H1 (cell line): ENCODE measurements around the gene CCDC148. TPM values are rescaled to one million over a fixed set of nuclear protein-coding genes. Genes with fewer than 3 reads are reported as not detected.

Experiments used
- CTCF ChIA-PET: fragments of 300-600 bp; sonication (Branson Sonifier 250); formaldehyde crosslinking; loops from one replicate; lab custom pipeline; 2021; ENCODE audit not compliant: partially characterized antibody; lab: Charles Lee
- POLR2A ChIA-PET: fragments of 300-600 bp; sonication (Branson Sonifier 250); formaldehyde crosslinking; loops from one replicate; lab custom pipeline; 2021; ENCODE audit warnings: inconsistent platforms; ENCODE audit not compliant: partially characterized antibody; lab: Charles Lee
- DNase-seq, 2 experiments: peaks; one replicate each; pipeline versions ENCODE4 v3.0.0 to v3.0.0-alpha.2; 2010 to 2022; ENCODE audit warnings: low spot score in 2 of 2, low read depth in 1 of 2, mixed read lengths in 1 of 2
- FAIRE-seq: peaks from 2 replicates; lab custom pipeline; 2011; peaks lifted over from hg19 to GRCh38; lab: Jason Lieb, UNC
- H2AFZ ChIP-seq: 2 replicates; pipeline ENCODE4 v1.8.1; 2012; ENCODE audit warnings: low read length, inconsistent platforms
- H2AK5ac ChIP-seq: 2 replicates; pipeline ENCODE4 v1.6.1; 2013; ENCODE audit warnings: low read depth, low read length
- H2BK120ac ChIP-seq: replicated peaks from 2 replicates; pipeline ENCODE3; 2013; ENCODE audit warnings: low read depth, low read length, inconsistent platforms
- H2BK12ac ChIP-seq: 2 replicates; pipeline ENCODE4 v1.6.1; 2013; ENCODE audit warnings: low read depth, low read length
- H2BK15ac ChIP-seq: 2 replicates; pipeline ENCODE4 v1.6.1; 2013; ENCODE audit warnings: low read length
- H2BK20ac ChIP-seq: 2 replicates; pipeline ENCODE4 v1.6.1; 2013; ENCODE audit warnings: low read length
- H2BK5ac ChIP-seq: 2 replicates; pipeline ENCODE4 v1.6.1; 2013; ENCODE audit warnings: low read depth, low read length
- H3K14ac ChIP-seq: 2 replicates; pipeline ENCODE4 v1.6.1; 2013; ENCODE audit warnings: inconsistent platforms; ENCODE audit not compliant: insufficient read length
- H3K18ac ChIP-seq: 2 replicates; pipeline ENCODE4 v1.6.1; 2013; ENCODE audit warnings: low read length; ENCODE audit errors: extremely low read depth
- H3K23ac ChIP-seq: 2 replicates; pipeline ENCODE4 v1.6.1; 2013; ENCODE audit warnings: inconsistent platforms; ENCODE audit not compliant: insufficient read length
- H3K23me2 ChIP-seq: 2 replicates; pipeline ENCODE4 v1.6.1; 2013; ENCODE audit warnings: low read depth, low read length
- H3K27ac ChIP-seq: 2 replicates; pipeline ENCODE4 v1.6.1; 2011; ENCODE audit warnings: low read depth, low read length, inconsistent platforms
- H3K27me3 ChIP-seq, 4 experiments: replicated peaks in 1 of 4; 1 replicate in 1 of 4; 2 replicates in 3 of 4; pipeline versions ENCODE4 v1.6.1 to v1.8.1; 2011 to 2013; ENCODE audit warnings: low read length in 3 of 4, mild to moderate bottlenecking in 3 of 4, inconsistent platforms in 2 of 4, mixed read lengths in 2 of 4, moderate library complexity in 1 of 4; ENCODE audit not compliant: control insufficient read depth in 3 of 4, insufficient read depth in 3 of 4; ENCODE audit errors: extremely low read depth in 1 of 4
- H3K36me3 ChIP-seq, 4 experiments: 2 replicates each; pipeline versions ENCODE4 v1.6.1 to v1.8.1; 2011 to 2013; ENCODE audit warnings: mild to moderate bottlenecking in 4 of 4, low read length in 3 of 4, moderate library complexity in 2 of 4, control low read depth in 1 of 4, inconsistent platforms in 1 of 4; ENCODE audit not compliant: insufficient read depth in 4 of 4, control insufficient read depth in 2 of 4
- H3K4ac ChIP-seq: replicated peaks from 2 replicates; pipeline ENCODE3; 2013; ENCODE audit warnings: low read length, low read depth, mixed read lengths, inconsistent platforms; ENCODE audit not compliant: insufficient read length
- H3K4me1 ChIP-seq, 4 experiments: replicated peaks in 1 of 4; 1 replicate in 1 of 4; 2 replicates in 3 of 4; pipeline versions ENCODE4 v1.6.1 to v1.8.1; 2011 to 2013; ENCODE audit warnings: low read length in 3 of 4, inconsistent platforms in 2 of 4, mixed read lengths in 1 of 4; ENCODE audit not compliant: insufficient read depth in 4 of 4, control insufficient read depth in 3 of 4
- H3K4me2 ChIP-seq, 2 experiments: 2 replicates each; pipeline versions ENCODE4 v1.6.1 to v1.8.1; 2011 to 2013; ENCODE audit warnings: low read depth in 2 of 2, low read length in 2 of 2, control low read depth in 1 of 2, inconsistent platforms in 1 of 2, mild to moderate bottlenecking in 1 of 2; ENCODE audit not compliant: insufficient read depth in 1 of 2
- H3K4me3 ChIP-seq, 4 experiments: fragments of 200-600, 300-600 bp in 1 of 4; sonication (generic), shearing (Covaris generic), sonication (Bioruptor Twin) in 1 of 4; 2 replicates each; pipeline versions ENCODE4 v1.5.1 to v1.8.1; 2011 to 2016; ENCODE audit warnings: low read length in 4 of 4, low read depth in 3 of 4, control low read depth in 2 of 4, inconsistent platforms in 2 of 4, mild to moderate bottlenecking in 2 of 4, mixed read lengths in 1 of 4, moderate library complexity in 1 of 4; ENCODE audit not compliant: insufficient read depth in 2 of 4; ENCODE audit errors: extremely low read depth in 1 of 4
- H3K56ac ChIP-seq: replicated peaks from 2 replicates; pipeline ENCODE3; 2013; ENCODE audit warnings: low read depth, mild to moderate bottlenecking, mixed read lengths, low read length, inconsistent platforms; ENCODE audit not compliant: insufficient read length
- H3K79me1 ChIP-seq: 2 replicates; pipeline ENCODE4 v1.6.1; 2013; ENCODE audit warnings: low read depth, low read length, control low read depth
- H3K79me2 ChIP-seq, 2 experiments: 2 replicates each; pipeline versions ENCODE4 v1.6.1 to v1.8.1; 2012 to 2013; ENCODE audit warnings: low read length in 2 of 2, mild to moderate bottlenecking in 2 of 2, inconsistent platforms in 1 of 2; ENCODE audit not compliant: insufficient read depth in 2 of 2, control insufficient read depth in 1 of 2
- H3K9ac ChIP-seq, 4 experiments: replicated peaks in 1 of 4; 1 replicate in 1 of 4; 2 replicates in 3 of 4; pipeline versions ENCODE4 v1.6.1 to v1.8.1; 2011 to 2013; ENCODE audit warnings: low read depth in 3 of 4, low read length in 3 of 4, control low read depth in 2 of 4, mild to moderate bottlenecking in 2 of 4, moderate library complexity in 2 of 4, inconsistent platforms in 1 of 4; ENCODE audit errors: extremely low read depth in 1 of 4
- H3K9me3 ChIP-seq, 2 experiments: 2 replicates each; pipeline versions ENCODE4 v1.6.1 to v1.8.1; 2012 to 2013; ENCODE audit warnings: mild to moderate bottlenecking in 2 of 2, moderate library complexity in 2 of 2, control low read depth in 1 of 2, inconsistent platforms in 1 of 2, low read depth in 1 of 2, low read length in 1 of 2, mixed read lengths in 1 of 2; ENCODE audit not compliant: insufficient read depth in 2 of 2
- H4K20me1 ChIP-seq, 2 experiments: replicated peaks in 1 of 2; 2 replicates each; pipeline versions ENCODE3 to v1.8.1; 2011 to 2013; ENCODE audit warnings: inconsistent platforms in 2 of 2, low read length in 2 of 2, mild to moderate bottlenecking in 1 of 2; ENCODE audit not compliant: insufficient read depth in 2 of 2, control insufficient read depth in 1 of 2
- H4K5ac ChIP-seq: 2 replicates; pipeline ENCODE4 v1.6.1; 2013; ENCODE audit warnings: low read length, low read depth, mixed read lengths, inconsistent platforms; ENCODE audit not compliant: insufficient read length
- H4K8ac ChIP-seq: 2 replicates; pipeline ENCODE4 v1.8.0; 2013; ENCODE audit warnings: mild to moderate bottlenecking, moderate library complexity, low read length, inconsistent platforms; ENCODE audit not compliant: insufficient read depth; ENCODE audit errors: extremely low read depth
- H4K91ac ChIP-seq: replicated peaks from 2 replicates; pipeline ENCODE3; 2013; ENCODE audit warnings: low read length, mixed read lengths, inconsistent platforms; ENCODE audit not compliant: insufficient read length
- BACH1 ChIP-seq: IDR thresholded peaks from 2 replicates; pipeline ENCODE4 v1.6.1; 2012; ENCODE audit warnings: low read length, improper control_type of control experiment
- CBX8 ChIP-seq: fragments of 300-800, 300-1000 bp; sonication (generic); IDR thresholded peaks from 2 replicates; pipeline ENCODE4 v1.7.1; 2016; ENCODE audit warnings: low read depth, low read length, borderline replicate concordance
- CEBPB ChIP-seq: IDR thresholded peaks from 2 replicates; pipeline ENCODE4 v1.6.1; 2012; ENCODE audit warnings: low read depth, low read length
- CHD2 ChIP-seq: IDR thresholded peaks from 2 replicates; pipeline ENCODE4 v1.6.1; 2012; ENCODE audit warnings: low read length, improper control_type of control experiment
- EGR1 ChIP-seq: IDR thresholded peaks from 2 replicates; pipeline ENCODE4 v1.6.1; 2011; ENCODE audit warnings: low read depth, low read length, borderline replicate concordance
- GTF2F1 ChIP-seq: IDR thresholded peaks from 2 replicates; pipeline ENCODE4 v1.6.1; 2012; ENCODE audit warnings: low read depth, low read length, improper control_type of control experiment, borderline replicate concordance
- KDM1A ChIP-seq: fragments of 200-600, 300-600 bp; sonication (generic); IDR thresholded peaks from 2 replicates; pipeline ENCODE4 v1.7.1; 2016; ENCODE audit warnings: mild to moderate bottlenecking, low read length, borderline replicate concordance
- MAFK ChIP-seq: IDR thresholded peaks from 2 replicates; pipeline ENCODE4 v1.6.1; 2012; ENCODE audit warnings: low read depth, mild to moderate bottlenecking, improper control_type of control experiment, low read length
- NANOG ChIP-seq: IDR thresholded peaks from 2 replicates; pipeline ENCODE4 v1.6.1; 2011; ENCODE audit warnings: low read length, low read depth, mild to moderate bottlenecking, inconsistent platforms; ENCODE audit not compliant: insufficient read depth, poor library complexity, severe bottlenecking
- NRF1 ChIP-seq: IDR thresholded peaks from 2 replicates; pipeline ENCODE4 v1.6.1; 2011; ENCODE audit warnings: mild to moderate bottlenecking, low read depth, low read length, improper control_type of control experiment
- PHF8 ChIP-seq: fragments of 200-600 bp; sonication (generic); conservative IDR thresholded peaks from 2 replicates; pipeline ENCODE4 v1.7.1; 2012; ENCODE audit warnings: low read depth, mild to moderate bottlenecking, inconsistent platforms, low read length, moderate library complexity
- POLR2A ChIP-seq, 2 experiments: IDR thresholded peaks; 1 replicate in 1 of 2; 2 replicates in 1 of 2; pipeline ENCODE4 v1.6.1; 2011; ENCODE audit warnings: low read depth in 2 of 2, low read length in 2 of 2, mild to moderate bottlenecking in 2 of 2; ENCODE audit errors: control extremely low read depth in 1 of 2
- POLR2AphosphoS5 ChIP-seq: IDR thresholded peaks from 2 replicates; pipeline ENCODE4 v1.6.1; 2011; ENCODE audit warnings: low read depth, low read length
- SP2 ChIP-seq: IDR thresholded peaks from 2 replicates; pipeline ENCODE4 v1.6.1; 2012; ENCODE audit warnings: mild to moderate bottlenecking, low read length, inconsistent platforms
- SUZ12 ChIP-seq: fragments of 200-600 bp; sonication (generic); IDR thresholded peaks from 2 replicates; pipeline ENCODE4 v1.6.1; 2012; ENCODE audit warnings: mild to moderate bottlenecking, inconsistent platforms, low read length, moderate library complexity, mixed read lengths
- TCF12 ChIP-seq: IDR thresholded peaks from 2 replicates; pipeline ENCODE4 v1.6.1; 2011; ENCODE audit warnings: low read depth, mild to moderate bottlenecking, low read length
- YY1 ChIP-seq: IDR thresholded peaks from 2 replicates; pipeline ENCODE4 v1.6.1; 2011; ENCODE audit warnings: low read depth, mild to moderate bottlenecking, low read length
- WGBS, 2 experiments: shearing (Covaris generic) in 1 of 2; methylation state at CpG; one replicate each; pipeline versions ENCODE4 v1.1.6 to v1.1.7; 2013 to 2015; ENCODE audit warnings: low lambda C conversion rate in 2 of 2, mixed read lengths in 2 of 2, inconsistent platforms in 1 of 2, low coverage in 1 of 2, missing lambda C conversion rate in 1 of 2; ENCODE audit not compliant: insufficient replicate concordance in 2 of 2, insufficient coverage in 1 of 2, insufficient read length in 1 of 2; ENCODE audit errors: extremely low coverage in 1 of 2, missing lambda C conversion rate in 1 of 2; 5-methylcytosine and 5-hydroxymethylcytosine counted together
- polyA plus RNA-seq, 7 experiments: library from polyadenylated mRNA; depleted of rRNA in 3 of 7; stranded (reverse) in 5 of 7; unstranded in 2 of 7; fragments of >200 nt in 5 of 7; fragments of 200-250 nt in 2 of 7; gene quantifications; 1 replicate in 5 of 7; 2 replicates in 1 of 7; 4 replicates in 1 of 7; pipeline versions ENCODE4 v1.2.1 to v1.2.3, GENCODE V29; 2011 to 2013; ENCODE audit warnings: missing spikeins in 2 of 7, mixed read lengths in 2 of 7
- total RNA-seq: library from RNA; stranded (reverse); fragmentation: NEBNext Ultra II Directional; extraction: Animal tissue kit (Norgen Biotek cat#: 25700); gene quantifications from 2 replicates; pipeline ENCODE4 v1.2.1, GENCODE V29; 2021

Gene CCDC148
- total and polyA plus RNA-seq, 2 of the 8 experiments (the other 6 are each of a cell fraction or from before 2014, with no cell fraction given) = 0.45 to 1.3 TPM

DNA sequence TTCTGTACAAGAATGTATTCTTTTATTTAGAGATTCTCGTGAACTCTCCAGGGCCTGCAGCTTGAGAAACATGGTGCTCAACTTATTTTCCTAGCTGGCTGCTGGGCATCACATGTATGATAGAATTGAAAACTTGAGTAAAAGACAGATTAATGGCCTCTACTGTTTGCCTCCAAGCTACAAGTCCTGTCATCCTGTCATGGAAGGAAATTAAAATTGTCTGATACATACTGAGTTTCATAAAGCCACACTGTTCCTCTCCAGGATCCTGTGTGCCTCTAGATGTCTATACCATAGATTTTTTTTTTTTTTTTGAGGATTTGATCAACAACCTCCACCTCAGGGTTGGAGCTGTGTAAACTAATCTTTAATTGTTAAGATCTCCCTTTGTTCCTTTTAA lies 316.4 kb downstream of the CCDC148 start:
- H4K5ac ChIP-seq = no peak overlapping the region
- H3K4me1 ChIP-seq = no peaks in the 10 kb centered on the region
- H3K79me1 ChIP-seq = no peaks in the 10 kb centered on the region
- H2BK15ac ChIP-seq = no peak overlapping the region
- no peak overlapping the region for H3K56ac ChIP-seq
- 89% methylated on average over 1 of the region's 1 CpG; no CpG with 5 or more reads in 1 of the 2 experiments for WGBS, 2 experiments
- H4K8ac ChIP-seq = no peak overlapping the region
- no peak overlapping the region for H2BK20ac ChIP-seq
- H3K4ac ChIP-seq = no peak overlapping the region
- no peak overlapping the region for H2BK120ac ChIP-seq
- no peak for DNase-seq
- H3K27ac ChIP-seq = no peak overlapping the region
- H3K14ac ChIP-seq = no peak overlapping the region
- POLR2A ChIA-PET = no interaction called here
- no peaks in the 10 kb centered on the region for H4K20me1 ChIP-seq
- no peak overlapping the region for H3K18ac ChIP-seq
- CTCF ChIA-PET = interaction anchor here (1.3 kb wide), 1 partner anchor 116 kb away, joined by 4 read pairs; no protein-coding TSS in a partner anchor
- H3K4me2 ChIP-seq = no peak overlapping the region
- no peak overlapping the region for H2AFZ ChIP-seq
- H3K79me2 ChIP-seq = no peaks in the 10 kb centered on the region
- H2BK5ac ChIP-seq = no peak overlapping the region
- H3K23me2 ChIP-seq = no peaks in the 10 kb centered on the region
- H4K91ac ChIP-seq = no peak overlapping the region
- H3K4me3 ChIP-seq = no peak overlapping the region
- H3K27me3 ChIP-seq = no peaks in the 10 kb centered on the region
- FAIRE-seq = no peak
- H3K36me3 ChIP-seq = no peaks in the 10 kb centered on the region; a peak in 1 of 8 replicates
- no peak overlapping the region for H3K9ac ChIP-seq
- no peak overlapping the region for H3K23ac ChIP-seq
- H3K9me3 ChIP-seq = no peaks in the 10 kb centered on the region
- no peak overlapping the region for H2AK5ac ChIP-seq
- H2BK12ac ChIP-seq = no peak overlapping the region
- TF ChIP-seq CBX8 = no peak
- no peak for TF ChIP-seq YY1
- no peak for TF ChIP-seq POLR2AphosphoS5
- no peak for TF ChIP-seq BACH1
- TF ChIP-seq GTF2F1 = no peak
- no peak for TF ChIP-seq EGR1
- TF ChIP-seq MAFK = no peak
- no peak for TF ChIP-seq KDM1A
- no peak for TF ChIP-seq PHF8
- no peak for TF ChIP-seq CHD2
- TF ChIP-seq NRF1 = no peak
- no peak for TF ChIP-seq TCF12
- TF ChIP-seq NANOG = no peak
- TF ChIP-seq CEBPB = no peak
- TF ChIP-seq POLR2A (IDR thresholded peaks at IDR 0.05; ENCODE audit: control extremely low read depth in 1 of 2, low read depth in 2 of 2, low read length in 2 of 2) = no peak
- TF ChIP-seq SUZ12 = no peak
- no peak for TF ChIP-seq SP2
